Cardiac atrium fibroblast (primary cell): ENCODE measurements around the gene SALL4. TPM values are rescaled to one million over a fixed set of nuclear protein-coding genes. Genes with fewer than 3 reads are reported as not detected.

ENCODE experiments used
- total RNA-seq: library from RNA; depleted of rRNA; stranded (reverse); fragments of >200 nt; gene quantifications from 2 replicates; pipeline ENCODE4 v1.2.3, GENCODE V29; 2015

The SALL4 gene
- total RNA-seq, result not detected in 2 replicates

GRCh38 chr20:51802170-51802751 is at the start of gene SALL4:
Gene SALL4 (minus strand): TSS chr20:51802521. CDS start chr20:51802408, 113 bp downstream.

GRCh38 chr20:51767867-51768758 is 34.2 kb downstream of the SALL4 start, which contains the start of gene ATP9A:
Gene ATP9A (minus strand): TSS chr20:51768390. CDS start chr20:51768369, 21 bp downstream.

Other genes with a start within 250 kb of the SALL4 start
- 7.8 and 8.1 TPM in 2 replicates for gene ATP9A, start 34.1 kb downstream of the SALL4 start, total RNA-seq